HFFc6 (cell line): Measurements from ENCODE around the gene HELZ. TPM values are rescaled to one million over a fixed set of nuclear protein-coding genes. Genes with fewer than 3 reads are reported as not detected.

Experiments used
- DNase-seq: peaks from one replicate; pipeline ENCODE4 v3.0.0-alpha.2; 2018
- H3K27ac Mint-ChIP-seq: 2 replicates; pipeline ENCODE4 v1.8.0; 2020; ENCODE audit warnings: mild to moderate bottlenecking, mixed read lengths
- H3K27me3 Mint-ChIP-seq: 2 replicates; pipeline ENCODE4 v1.8.0; 2021; ENCODE audit warnings: mild to moderate bottlenecking, moderate library complexity, mixed read lengths; ENCODE audit not compliant: insufficient read depth
- H3K36me3 Mint-ChIP-seq: 2 replicates; pipeline ENCODE4 v1.8.0; 2021; ENCODE audit warnings: low read depth, mixed read lengths
- H3K4me1 Mint-ChIP-seq: 2 replicates; pipeline ENCODE4 v1.8.0; 2020; ENCODE audit warnings: low read depth, mixed read lengths
- H3K4me3 Mint-ChIP-seq: 2 replicates; pipeline ENCODE4 v1.8.0; 2020; ENCODE audit warnings: mild to moderate bottlenecking, moderate library complexity, mixed read lengths
- H3K9me3 Mint-ChIP-seq: 2 replicates; pipeline ENCODE4 v1.8.0; 2020; ENCODE audit warnings: mild to moderate bottlenecking, mixed read lengths
- total RNA-seq, 6 experiments: library from RNA; stranded (reverse); fragmentation: NEBNext Ultra II Directional; extraction: Animal tissue kit (Norgen Biotek cat#: 25700); gene quantifications; 2 replicates in 1 of 6; 3 replicates in 5 of 6; pipeline ENCODE4 v1.2.3, GENCODE V29; 2021
- TF ChIP-seq, protein P1 (sequence below): fragments of 200-600 bp; sonication (generic); IDR thresholded peaks from 2 replicates; pipeline ENCODE4 v1.5.0; 2021; ENCODE audit warnings: antibody characterized with exemption, mild to moderate bottlenecking

Gene HELZ
- total RNA-seq, 6 experiments from 2014 or later, result 36.0 to 46.2 (median 38.4) TPM

DNA sequence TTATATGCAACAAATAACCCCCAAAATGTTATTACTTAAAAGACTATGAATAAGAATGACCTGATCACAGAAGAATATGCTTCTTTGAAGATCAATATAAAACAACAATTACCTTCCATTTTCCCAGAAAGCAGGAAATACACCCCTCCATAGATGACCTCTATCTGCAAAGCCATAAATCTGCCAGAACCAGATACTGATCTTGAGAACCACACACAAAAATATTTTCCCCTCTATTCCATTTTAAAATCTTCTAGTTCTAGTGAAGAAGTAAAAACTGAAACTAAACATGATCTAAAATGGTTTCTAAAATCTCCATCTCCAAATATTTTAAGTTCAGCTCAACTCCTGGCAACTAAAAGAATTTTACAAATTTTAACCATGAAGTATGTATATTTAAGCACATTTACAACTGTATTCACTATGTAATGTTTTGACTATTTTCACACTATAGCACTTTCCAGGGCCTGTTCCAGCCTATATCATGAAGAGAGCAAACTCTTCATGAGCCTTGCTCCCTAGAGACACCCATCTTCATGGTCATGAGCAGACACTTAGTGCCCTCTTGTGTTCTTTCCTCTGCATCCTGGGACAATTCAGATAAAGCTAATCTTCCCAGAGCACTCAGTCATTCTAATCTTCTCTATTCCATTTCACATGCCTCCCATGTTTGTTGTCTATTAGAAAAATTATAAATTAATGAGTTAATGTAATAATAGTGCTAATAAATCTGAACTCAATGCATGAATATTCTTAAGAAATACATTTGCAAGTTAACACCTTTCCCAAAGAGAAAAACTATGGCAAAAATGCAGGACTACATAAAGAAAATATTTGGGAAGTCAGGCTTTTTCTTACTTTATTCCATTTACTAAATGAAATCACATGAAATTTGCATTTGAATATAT is 87.0 kb downstream of the HELZ start:
- H3K27ac Mint-ChIP-seq, result peak overlapping the region; percentile 4; the same call in 1 of the 2 replicates
- TF ChIP-seq, protein P1, sequence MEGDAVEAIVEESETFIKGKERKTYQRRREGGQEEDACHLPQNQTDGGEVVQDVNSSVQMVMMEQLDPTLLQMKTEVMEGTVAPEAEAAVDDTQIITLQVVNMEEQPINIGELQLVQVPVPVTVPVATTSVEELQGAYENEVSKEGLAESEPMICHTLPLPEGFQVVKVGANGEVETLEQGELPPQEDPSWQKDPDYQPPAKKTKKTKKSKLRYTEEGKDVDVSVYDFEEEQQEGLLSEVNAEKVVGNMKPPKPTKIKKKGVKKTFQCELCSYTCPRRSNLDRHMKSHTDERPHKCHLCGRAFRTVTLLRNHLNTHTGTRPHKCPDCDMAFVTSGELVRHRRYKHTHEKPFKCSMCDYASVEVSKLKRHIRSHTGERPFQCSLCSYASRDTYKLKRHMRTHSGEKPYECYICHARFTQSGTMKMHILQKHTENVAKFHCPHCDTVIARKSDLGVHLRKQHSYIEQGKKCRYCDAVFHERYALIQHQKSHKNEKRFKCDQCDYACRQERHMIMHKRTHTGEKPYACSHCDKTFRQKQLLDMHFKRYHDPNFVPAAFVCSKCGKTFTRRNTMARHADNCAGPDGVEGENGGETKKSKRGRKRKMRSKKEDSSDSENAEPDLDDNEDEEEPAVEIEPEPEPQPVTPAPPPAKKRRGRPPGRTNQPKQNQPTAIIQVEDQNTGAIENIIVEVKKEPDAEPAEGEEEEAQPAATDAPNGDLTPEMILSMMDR, result peak; percentile 66
- no peaks in the 10 kb centered on the region for H3K9me3 Mint-ChIP-seq
- no peak overlapping the region for H3K4me3 Mint-ChIP-seq
- peak; percentile 27 for DNase-seq
- H3K4me1 Mint-ChIP-seq, result peaks cover 19% of the 10 kb centered on the region
- peaks cover 18% of the 10 kb centered on the region for H3K36me3 Mint-ChIP-seq
- H3K27me3 Mint-ChIP-seq, result peaks cover 4% of the 10 kb centered on the region; the same call in 1 of the 2 replicates

DNA sequence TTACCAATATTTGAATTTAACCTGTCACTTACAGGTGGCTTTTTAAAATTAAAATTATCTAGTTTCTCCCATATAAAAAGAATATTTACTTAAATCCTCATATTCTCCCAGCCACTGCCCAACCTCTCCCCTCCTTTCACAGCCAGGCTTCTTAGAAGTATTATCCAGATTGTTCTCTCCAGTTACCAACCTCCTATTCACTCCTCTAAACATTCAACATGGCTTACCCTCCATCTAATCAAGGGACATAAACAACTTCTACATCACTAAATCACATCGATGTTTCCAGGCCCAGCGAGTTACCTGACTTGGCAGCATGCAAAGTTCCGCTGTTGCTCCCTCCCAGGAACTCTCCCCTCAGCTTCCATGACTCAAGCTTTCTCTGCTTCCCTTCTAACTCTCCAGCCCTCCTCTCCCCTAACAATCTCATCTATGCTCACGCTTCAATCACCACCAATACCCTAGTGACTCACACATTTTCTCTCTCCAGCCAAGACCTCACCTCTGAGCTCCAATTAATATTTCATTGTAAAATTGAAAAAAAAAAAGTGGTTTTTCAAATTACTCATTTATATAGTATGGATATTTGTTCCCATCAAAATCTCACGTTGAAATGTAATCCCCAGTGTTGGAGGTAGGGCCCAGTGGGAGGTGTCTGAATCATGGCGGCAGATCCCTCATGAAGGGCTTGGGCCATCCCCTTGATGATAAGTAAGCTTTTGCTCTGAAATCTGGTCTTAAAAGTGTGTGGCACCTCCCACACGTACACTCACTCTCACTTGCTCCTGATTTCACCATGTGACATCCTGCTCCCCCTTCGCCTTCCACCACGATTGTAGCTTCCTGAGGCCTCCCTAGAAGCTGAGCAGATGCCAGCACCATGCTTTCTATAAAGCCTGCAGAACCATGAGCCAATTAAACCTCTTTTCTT is 88.5 kb downstream of the HELZ start:
- no peak for DNase-seq
- peak overlapping the region; percentile 37 for H3K27ac Mint-ChIP-seq
- H3K36me3 Mint-ChIP-seq, result peaks cover 22% of the 10 kb centered on the region
- H3K27me3 Mint-ChIP-seq, result peaks cover 4% of the 10 kb centered on the region; the same call in 1 of the 2 replicates
- TF ChIP-seq, protein P1, result no peak
- peaks cover 34% of the 10 kb centered on the region for H3K4me1 Mint-ChIP-seq
- no peak overlapping the region for H3K4me3 Mint-ChIP-seq
- no peaks in the 10 kb centered on the region for H3K9me3 Mint-ChIP-seq

DNA sequence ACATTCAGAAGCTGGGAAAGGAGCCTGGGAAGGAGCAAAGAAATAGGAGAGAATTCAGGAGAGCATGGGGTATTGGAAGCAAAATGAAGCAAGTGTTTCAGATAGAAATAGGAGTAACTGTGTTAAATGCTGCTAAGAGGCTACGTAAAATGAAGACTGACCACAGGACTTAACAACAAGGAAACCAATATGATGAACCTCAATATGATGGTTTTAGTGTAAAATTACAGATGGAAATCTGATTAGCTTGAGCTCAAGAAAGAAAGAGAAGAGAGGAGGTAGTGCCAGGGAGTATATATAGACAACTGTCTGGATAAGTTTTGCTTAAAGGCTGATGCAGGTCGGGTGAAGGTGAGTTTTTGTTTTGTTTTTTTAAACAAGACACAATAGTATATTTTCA is 92.2 kb downstream of the HELZ start:
- H3K27me3 Mint-ChIP-seq, result peaks cover 4% of the 10 kb centered on the region; the same call in 1 of the 2 replicates
- H3K4me3 Mint-ChIP-seq, result no peak overlapping the region
- no peaks in the 10 kb centered on the region for H3K9me3 Mint-ChIP-seq
- TF ChIP-seq, protein P1, result no peak
- H3K36me3 Mint-ChIP-seq, result peaks cover 20% of the 10 kb centered on the region
- H3K27ac Mint-ChIP-seq, result 0 out of 2 replicates have a peak overlapping the region, but pooled peaks have one; percentile 59
- peaks cover 42% of the 10 kb centered on the region for H3K4me1 Mint-ChIP-seq
- DNase-seq, result no peak

DNA sequence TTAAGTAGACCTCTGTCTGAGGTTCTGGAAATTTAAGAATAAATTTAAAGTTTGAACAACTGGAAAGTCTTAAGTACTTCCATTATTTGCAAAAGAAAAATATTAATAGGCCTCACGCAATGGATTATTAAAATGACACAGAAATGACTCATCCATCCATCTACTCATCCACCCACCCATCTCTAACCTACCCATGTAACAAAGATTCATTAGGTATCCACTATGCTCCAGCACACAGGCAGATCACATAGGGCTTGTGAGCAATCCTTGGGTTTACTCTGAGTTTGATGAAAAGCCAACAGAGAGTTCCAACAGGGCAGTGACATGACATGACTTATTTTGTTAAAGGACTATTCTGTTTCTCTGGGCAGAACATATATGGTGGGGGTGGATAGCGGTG is 93.3 kb downstream of the HELZ start:
- Mint-ChIP-seq H3K27me3 (peaks cover 5% of the 10 kb centered on the region; the same call in 1 of the 2 replicates), H3K9me3 (no peaks in the 10 kb centered on the region), H3K36me3 (peaks cover 13% of the 10 kb centered on the region), H3K4me3 (peak overlapping the region; percentile 34), H3K4me1 (peaks cover 33% of the 10 kb centered on the region), H3K27ac (peak overlapping the region; percentile 59)
- peak; percentile 72 for DNase-seq
- TF ChIP-seq, protein P1, result no peak

DNA sequence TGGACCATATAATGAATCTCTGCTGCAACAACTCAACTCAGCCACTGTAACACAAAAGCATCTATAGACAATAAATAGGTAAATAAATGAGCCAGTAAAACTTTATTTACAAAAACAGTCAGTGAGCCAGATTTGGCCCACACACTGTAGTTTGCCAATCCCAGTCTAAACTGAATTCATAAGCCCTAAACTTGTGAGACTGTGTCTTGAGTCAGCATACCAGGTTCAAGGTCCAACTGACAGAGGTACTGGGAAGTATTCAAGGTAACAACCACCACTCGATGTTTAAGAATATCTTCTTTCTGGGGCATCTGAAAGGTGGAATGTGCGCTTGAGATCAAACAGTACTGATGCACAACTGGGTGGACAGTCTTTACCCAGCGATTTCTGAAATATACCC is 94.2 kb downstream of the HELZ start:
- H3K27ac Mint-ChIP-seq, result no peak overlapping the region
- DNase-seq, result no peak
- H3K27me3 Mint-ChIP-seq, result peaks cover 1% of the 10 kb centered on the region; the same call in 1 of the 2 replicates
- H3K4me3 Mint-ChIP-seq, result no peak overlapping the region
- H3K4me1 Mint-ChIP-seq, result peaks cover 27% of the 10 kb centered on the region
- no peaks in the 10 kb centered on the region for H3K9me3 Mint-ChIP-seq
- TF ChIP-seq, protein P1, result no peak
- peaks cover 8% of the 10 kb centered on the region; the same call in 1 of the 2 replicates for H3K36me3 Mint-ChIP-seq
